ENCODE measurements around the gene SCRN3.

SCRN3 gene

DNA sequence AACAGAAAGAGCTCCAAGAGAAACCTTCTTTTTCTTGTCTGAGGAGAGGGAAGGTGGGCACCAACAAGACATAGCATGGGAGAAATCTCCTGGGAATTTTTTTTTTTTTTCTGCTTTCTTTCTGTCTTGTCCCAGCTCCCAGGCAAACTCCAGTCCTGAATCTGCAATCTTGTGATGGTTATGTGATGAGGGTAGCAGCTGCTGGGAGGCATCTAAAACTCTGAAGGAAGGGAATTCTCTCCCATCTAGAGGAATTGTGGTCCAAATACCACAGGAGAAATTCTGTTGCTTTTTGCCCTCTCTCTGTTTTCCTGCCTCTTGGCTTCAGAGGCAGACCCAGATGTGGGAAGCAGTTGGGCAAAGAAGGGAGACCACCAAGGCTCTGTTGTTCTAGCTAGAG lies 16.7 kb downstream of the SCRN3 start:
- no peak for DNase-seq

DNA sequence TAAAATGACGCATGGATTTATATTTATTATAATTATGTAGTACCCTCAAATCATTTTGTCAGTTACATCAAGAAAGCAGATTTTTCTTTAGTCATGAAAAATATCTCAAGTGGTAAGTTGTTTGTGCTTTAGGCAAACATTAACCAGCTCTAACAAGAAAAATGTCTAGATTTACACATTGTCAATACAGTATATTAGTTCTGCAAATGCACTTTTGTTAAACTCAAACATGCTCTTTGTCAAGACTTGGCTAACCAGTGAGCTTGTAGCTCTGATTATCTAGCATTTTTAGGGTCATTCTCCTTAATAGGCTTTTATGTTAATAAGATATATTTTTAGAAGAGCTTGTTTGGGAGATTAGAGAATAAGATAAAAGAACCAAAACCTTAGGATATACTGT lies 32.7 kb downstream of the SCRN3 start:
- DNase-seq, result no peak

DNA sequence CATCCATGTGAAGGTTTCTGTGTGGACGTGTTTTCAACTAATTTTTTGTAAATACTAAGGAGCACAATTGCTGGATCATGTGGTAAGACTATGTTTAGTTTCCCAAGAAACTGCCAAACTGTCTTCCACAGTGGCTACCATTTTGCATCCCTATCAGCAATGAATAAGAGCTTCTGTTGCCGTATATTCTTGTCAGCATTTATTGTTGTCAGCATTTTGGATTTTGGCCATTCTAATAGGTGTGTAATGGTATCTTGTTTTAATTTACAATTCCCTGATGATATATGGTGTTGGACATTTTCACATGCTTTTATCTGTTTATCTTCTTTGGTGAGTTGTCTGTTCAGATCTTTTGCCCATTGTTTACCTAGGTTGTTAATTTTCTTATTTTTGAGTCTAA lies 34.5 kb downstream of the SCRN3 start:
- DNase-seq, result no peak

DNA sequence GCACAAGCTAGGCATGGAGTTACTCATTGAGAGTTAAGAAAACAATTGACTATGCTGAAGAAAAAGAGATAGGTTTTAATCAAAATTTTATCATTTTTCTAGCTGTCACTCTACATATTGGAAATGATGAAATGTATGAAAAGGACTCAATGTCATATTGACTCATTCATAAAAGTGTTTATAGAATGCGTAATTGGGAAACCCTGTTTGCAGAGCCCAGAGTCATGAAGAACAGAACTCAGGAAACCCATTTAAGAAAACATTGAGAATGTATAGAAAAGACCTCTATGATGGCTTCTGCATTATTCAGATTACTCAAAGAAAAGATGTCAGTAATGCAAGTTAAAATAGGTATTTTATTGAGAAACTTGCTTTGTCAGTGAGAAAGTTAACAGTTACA lies 36.4 kb downstream of the SCRN3 start:
- no peak for DNase-seq

DNA sequence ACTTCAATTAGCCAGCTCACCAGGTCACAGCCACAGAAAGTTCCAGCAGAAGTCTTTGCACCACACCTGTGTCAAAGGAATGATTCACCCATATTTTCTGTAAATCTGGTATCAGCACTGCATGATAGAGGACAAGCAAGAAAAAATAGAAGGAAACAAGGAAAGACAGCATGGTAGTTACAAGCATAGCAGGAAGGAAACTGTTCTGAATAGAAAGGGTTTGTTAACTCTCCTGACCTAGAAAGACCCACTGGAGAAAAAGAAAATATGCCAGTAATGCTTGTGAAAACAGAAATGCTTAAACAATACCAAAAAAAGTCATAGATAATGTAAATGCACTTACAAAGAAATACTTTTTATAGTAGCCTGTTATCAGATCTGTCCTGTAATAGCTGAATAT lies 40.8 kb downstream of the SCRN3 start:
- no peak for DNase-seq

DNA sequence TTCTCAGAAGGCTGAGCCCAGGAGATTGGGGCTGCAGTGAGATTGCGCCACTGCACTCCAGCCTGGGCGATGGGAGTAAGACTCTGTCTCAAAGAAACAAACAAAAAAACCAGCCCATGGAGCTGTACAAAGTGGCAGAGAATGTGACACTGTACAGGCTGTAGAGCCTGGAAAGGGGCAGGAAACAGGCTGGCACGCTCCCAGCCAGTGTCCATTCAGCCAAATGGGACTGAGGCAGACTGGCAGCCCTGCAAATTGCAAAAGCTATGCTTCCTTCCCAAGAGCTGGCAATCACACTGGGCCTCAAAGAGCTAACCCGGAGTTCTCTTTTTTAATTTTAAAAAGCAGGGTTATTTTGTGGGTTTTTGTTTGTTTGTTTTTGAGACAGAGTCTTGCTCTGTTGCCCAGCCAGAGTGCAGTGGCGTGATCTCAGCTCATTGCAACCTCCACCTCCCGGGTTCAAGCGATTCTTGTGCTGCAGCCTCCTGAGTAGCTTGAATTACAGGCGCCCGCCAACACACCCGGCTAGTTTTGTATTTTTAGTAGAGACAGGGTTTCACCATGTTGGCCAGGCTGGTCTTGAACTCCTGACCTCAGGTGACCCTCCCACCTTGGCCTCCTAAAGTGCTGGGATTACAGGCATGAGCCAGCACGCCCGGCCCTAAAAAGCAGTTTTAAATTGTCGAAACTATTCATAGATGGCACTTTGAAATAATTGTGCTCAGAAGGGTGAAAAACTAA lies 42.8 kb downstream of the SCRN3 start:
- no peak for DNase-seq

DNA sequence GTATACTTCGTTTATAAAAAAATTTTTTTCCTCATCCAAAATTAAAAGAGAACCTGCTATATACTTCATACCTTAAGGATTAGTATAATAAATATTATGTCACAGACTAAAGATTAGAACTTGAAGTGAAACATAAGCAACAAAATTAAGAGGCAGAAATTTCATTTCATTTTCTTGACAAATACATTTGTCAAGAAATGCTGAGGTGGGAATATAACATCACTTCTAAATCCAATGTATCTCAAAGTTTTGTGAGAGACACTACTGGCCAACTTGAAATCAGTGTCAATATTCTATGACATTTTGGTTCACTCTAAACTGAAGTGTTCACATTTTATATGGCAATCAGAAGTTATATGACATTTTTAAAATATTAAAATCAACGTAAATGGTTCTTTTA lies 43.8 kb downstream of the SCRN3 start:
- DNase-seq, result no peak

DNA sequence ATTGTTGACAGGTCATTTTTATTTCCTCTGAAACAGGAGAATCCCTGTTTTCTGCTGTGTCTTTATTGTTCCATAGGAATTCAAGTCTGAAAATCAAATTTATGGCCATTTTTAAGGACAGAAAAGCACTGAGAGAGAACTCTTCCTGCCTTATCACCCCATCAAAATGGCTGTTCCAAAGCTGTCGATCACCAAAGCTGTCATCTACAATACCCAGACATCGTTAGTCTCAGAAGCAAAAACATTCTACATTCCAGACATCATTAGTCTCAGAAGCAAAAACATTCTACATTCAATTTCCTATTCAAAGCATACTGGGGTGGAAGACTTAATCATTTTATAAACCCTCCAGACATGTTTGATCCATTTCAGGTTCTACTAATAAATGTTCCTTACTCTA lies 44.4 kb downstream of the SCRN3 start:
- no peak for DNase-seq

DNA sequence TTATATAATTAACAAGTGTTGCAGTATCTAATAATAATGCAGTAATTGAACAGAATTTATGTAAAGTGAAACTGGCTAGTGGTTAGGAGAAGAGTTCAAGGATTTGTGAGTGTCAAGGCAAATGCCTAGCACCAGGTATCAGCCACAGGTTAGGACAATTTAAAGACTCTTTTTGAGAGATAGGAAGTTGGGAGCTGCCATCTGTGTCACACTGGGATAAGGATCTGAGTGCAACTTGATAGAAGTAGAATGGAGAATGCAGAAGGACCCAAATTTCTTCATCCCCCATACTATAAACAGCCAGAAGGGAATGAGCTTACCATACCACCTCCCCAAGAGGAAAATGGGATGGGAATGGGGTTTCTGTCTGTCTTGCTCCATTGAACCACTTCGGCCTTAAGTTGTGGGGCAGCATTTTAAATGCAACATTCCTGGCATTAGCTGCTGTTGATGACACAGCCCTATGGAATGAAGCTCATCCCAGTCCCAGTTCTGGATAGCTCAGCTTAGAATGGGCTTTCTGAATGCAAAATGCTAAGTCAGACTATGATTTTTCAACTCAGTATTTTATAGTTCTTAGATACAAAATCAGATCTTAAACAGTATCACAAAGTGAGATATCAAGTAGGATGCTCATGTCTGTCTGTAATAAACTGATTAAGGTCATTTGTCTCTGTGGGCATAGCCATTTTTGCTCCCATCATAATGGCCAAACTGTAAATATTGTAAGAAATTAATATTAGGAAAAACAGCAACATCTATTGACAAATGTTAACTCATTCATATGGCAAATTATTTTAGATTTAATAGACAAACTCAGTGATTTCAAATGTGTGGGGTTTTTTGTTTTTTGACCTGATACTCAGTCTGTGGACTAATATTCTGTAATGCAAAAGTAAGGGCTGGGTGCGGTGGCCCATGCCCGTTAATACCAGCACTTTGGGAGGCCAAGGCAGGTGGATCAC lies 47.3 kb downstream of the SCRN3 start:
- no peak for DNase-seq

DNA sequence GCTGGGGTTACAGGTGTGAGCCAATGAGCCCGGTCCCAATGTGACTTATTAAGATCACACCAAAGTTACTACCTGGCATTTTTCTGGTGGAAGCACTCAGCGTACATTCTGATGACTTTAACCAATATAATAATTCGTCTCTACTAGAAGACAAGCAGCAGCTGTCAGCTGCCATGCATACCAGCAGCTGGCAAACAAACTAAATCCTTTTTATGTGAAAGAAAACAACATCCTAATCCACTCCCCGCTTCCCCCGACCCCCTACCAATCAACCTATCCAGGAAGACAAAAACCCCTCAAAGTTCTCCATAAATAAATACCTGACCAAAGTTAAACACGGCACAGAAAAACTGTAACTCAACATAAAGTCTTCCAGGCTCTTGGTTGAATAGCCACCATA lies 49.2 kb downstream of the SCRN3 start:
- no peak for DNase-seq

DNA sequence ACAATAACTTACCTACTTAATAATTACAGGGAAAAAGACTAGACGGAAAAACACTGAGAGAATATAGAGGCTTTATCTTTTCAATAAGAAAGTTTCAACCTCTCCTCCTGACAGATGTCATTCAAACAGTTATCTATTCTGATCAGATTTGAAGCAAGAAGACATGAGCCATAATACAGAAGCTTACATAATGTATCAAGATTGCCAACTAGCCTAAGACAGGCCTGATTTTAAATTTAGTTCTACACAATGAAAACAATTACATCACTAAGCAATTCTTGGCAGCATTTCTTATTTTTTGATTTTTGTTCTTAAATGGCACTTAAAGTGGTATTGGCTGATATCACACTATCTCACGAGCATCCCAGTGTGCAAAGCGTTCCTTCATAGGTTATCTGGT lies 49.7 kb downstream of the SCRN3 start:
- no peak for DNase-seq

DNA sequence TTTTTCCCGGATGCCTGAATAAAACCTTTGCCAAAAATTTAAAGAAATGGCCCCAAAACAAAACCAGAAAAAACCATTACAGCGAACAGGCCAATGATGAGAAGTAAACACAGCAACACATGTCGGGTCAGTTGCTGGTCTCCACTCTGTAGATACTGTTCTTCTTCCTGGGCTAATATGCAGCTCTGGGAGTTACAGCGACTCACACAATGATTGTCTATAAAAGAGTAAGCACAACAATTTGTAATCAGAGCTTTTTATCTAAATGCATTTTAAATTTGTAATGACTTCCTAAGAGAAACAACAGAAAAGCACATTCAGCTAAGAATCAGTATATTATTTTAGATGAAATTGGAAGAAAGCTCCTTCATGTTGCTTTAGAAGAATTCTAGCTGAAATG lies 51.0 kb downstream of the SCRN3 start:
- no peak for DNase-seq

DNA sequence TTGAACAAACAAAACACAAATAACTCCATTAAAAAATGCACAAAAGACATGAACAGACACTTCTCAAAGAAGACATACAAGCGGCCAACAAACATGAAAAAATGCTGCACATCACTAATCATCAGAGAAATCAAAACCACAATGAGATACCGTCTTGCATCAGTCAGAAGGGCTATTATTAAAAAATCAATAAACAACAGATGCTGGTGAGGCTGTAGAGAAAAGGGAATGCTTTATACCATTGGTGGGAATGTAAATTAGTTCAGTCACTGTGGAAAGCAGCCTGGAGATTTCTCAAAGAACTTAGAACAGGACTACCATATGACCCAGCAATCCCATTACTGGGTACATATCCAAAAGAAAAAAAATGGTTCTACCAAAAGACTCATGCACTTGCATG lies 53.5 kb downstream of the SCRN3 start:
- no peak for DNase-seq

DNA sequence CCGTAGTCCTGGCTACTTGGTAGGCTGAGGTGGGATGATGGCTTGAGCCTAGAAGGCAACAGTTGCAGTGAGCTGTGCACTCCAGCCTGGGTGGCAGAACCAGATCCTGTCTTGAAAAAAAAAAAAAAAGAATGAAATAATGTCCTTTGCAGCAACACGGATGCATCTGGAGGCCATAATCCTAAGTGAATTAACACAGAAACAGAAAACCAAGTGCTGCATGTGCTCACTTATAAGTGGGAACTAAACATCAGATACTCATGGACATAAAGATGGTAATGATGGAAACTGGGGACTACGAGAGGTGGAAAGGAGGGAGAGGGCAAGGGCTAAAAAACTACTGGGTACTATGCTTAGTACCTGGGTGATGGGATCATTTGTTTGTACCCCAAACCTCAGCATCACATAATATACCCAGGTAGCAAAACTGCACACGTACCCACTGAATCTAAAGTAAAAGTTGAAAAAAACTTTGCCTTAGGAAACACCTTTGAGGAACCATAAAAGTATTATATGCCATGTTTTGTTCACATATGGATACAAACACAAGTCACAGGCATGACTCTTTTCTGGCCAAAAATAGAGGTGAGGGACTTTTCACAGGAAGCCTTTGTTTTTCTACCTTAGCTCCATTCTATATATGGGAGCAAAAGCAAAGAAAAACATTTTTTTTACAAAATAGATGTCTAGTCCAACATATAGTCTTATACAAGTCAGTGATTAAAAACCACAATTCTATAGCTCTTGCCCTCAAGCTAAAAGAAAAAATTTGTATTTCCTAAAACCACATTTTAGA lies 54.7 kb downstream of the SCRN3 start:
- DNase-seq, result no peak

DNA sequence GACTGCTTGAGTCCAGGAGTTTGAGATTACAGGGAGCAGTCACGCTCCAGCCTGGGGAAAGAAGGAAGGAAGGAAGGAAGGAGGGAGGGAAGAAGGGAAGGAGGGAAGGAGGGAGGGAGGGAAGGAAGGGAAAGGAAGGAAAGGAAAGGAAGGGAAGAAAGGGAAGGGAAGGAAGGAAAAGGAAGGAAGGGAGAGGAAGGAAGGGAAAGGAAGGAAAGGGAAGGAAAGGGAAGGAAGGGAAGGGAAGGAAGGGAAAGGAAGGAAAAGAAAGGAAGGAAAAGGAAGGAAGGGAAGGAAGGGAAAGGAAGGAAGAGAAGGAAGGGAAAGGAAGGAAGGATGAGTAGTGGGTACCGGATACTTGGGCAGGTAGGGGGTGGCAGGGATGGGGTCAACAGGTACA lies 59.0 kb downstream of the SCRN3 start:
- no peak for DNase-seq

DNA sequence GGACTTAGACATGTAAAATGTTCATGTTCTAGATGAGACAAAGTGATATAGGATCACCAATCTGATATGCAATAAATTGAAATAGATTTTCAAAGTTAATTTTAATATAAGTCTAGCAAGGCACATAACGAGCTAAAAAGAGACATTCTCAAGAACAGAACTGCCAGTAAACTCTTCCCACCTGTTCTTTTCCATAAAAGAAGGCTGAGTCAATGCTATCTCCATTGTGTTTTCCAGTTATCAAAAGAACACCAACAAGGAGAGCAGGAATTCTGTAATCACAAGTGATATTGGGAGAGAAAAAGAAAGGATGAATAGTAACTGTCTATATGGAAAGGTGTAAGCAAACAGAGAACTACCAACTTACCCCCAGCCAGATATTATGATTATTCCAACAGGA lies 65.7 kb downstream of the SCRN3 start:
- DNase-seq, result no peak

DNA sequence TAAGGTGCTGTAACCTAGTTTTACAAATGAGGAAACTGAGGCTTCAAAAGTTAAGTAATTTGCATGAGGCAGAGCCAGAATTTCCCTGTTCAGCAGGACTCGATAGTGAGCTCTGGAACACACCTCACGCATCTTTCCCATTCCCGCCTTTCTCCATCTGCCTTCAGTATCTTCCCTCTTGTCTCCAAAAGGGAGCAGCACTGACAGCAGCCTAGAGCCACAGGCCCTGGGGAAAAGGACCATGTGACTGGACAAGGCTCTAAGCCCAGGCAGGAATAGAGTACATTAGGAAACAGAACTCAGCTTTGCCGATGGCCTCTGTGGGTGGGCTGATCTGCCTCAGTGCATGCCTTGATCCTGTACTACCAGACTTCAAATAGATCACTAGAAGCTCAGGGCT lies 69.8 kb downstream of the SCRN3 start:
- DNase-seq, result no peak

DNA sequence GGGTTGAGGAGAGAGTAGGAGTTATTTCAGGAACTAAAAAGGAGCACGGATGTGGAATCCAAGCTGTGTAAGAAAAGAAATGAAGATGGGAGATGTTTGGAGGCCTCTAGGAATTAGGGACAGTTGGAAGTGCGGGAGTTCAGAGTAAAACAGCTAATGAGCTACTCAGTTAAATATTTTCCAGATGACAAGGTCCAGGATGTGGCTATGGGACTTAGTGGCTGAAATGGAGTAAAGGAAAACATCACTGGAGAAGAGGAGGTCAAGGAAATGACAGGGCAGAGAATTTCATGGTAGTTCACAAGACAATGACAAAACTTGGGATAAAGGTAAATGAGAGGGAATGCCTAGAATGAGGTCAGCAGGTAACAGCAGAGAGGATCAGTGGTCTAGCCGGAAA lies 78.3 kb downstream of the SCRN3 start:
- no peak for DNase-seq

DNA sequence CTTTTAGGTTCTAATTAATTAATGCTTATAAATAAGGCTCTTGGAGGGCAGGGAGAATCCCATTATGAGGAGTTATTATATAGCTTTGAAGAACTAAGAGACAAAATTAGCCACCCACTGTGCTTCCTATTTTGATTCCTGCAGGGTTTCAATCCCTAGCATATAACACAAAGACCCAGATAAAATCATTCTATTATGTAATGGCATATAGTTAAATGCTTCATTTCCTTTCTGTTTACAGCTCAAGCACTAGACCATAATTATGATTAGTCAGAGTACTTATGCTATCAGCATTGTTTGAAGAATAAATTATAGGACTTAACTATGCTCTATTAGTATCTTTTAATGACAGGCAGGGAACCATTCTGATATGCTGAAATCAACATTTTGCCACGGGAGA lies 82.2 kb downstream of the SCRN3 start:
- no peak for DNase-seq

All from activated CD4-positive, alpha-beta T cell treated with anti-CD3 and anti-CD28 coated beads, Interleukin-2, amount 50 U/mL, for 48 hours (primary cell).